ENCODE data around the gene FAM185A. TPM values are rescaled to one million over a fixed set of nuclear protein-coding genes. Genes with fewer than 3 reads are reported as not detected.
"Not testable (repeated sequence)": the region's sequence is repeated elsewhere in the genome, so short reads cannot be mapped to it uniquely, and the experiment has no call there.

FAM185A gene
- total RNA-seq: 8.2 and 8.3 TPM in 2 replicates

GRCh38 chr7:102748605-102749444 lies at the start of gene FAM185A:
FAM185A (plus strand) TSS chr7:102748999; CDS start chr7:102749208, 209 bp downstream.
- intact Hi-C loops (cut with micrococcal nuclease): loop anchor here (5.0 kb wide), 1 partner anchor 328 kb away; the partner anchor contains the start of gene ARMC10

- intact Hi-C loops (cut with micrococcal nuclease): not testable (repeated sequence)
Measured at GRCh38 chr7:102713011-102713690, 35.6 kb upstream of the FAM185A start.

GRCh38 chr7:102713691-102714080 lies 35.1 kb upstream of the FAM185A start:
- intact Hi-C loops (cut with micrococcal nuclease): not testable (repeated sequence)

- intact Hi-C loops (cut with micrococcal nuclease): not testable (repeated sequence)
Measured at GRCh38 chr7:102714774-102715522, 33.9 kb upstream of the FAM185A start.

- intact Hi-C loops (cut with micrococcal nuclease): not testable (repeated sequence)
Measured at GRCh38 chr7:102715718-102716117, 33.1 kb upstream of the FAM185A start.

- intact Hi-C loops (cut with micrococcal nuclease): not testable (repeated sequence)
Measured at GRCh38 chr7:102718491-102718890, 30.3 kb upstream of the FAM185A start.

- intact Hi-C loops (cut with micrococcal nuclease): not testable (repeated sequence)
Measured at GRCh38 chr7:102726170-102726569, 22.6 kb upstream of the FAM185A start.

- intact Hi-C loops (cut with micrococcal nuclease): not testable (repeated sequence)
Measured at GRCh38 chr7:102729670-102730069, 19.1 kb upstream of the FAM185A start.

- intact Hi-C loops (cut with micrococcal nuclease): not testable (repeated sequence)
Measured at GRCh38 chr7:102730431-102730830, 18.4 kb upstream of the FAM185A start.

- intact Hi-C loops (cut with micrococcal nuclease): not testable (repeated sequence)
Measured at GRCh38 chr7:102742002-102742771, 6.6 kb upstream of the FAM185A start.

- intact Hi-C loops (cut with micrococcal nuclease): not testable (repeated sequence)
Measured at GRCh38 chr7:102743861-102744260, 4.9 kb upstream of the FAM185A start.

- intact Hi-C loops (cut with micrococcal nuclease): loop anchor here (5.0 kb wide), 1 partner anchor 332 kb away; the partner anchor contains the start of gene ARMC10
Measured at GRCh38 chr7:102745494-102746288, 3.1 kb upstream of the FAM185A start.

- intact Hi-C loops (cut with micrococcal nuclease): loop anchor here (5.0 kb wide), 1 partner anchor 328 kb away; the partner anchor contains the start of gene ARMC10
Measured at GRCh38 chr7:102749445-102749786, 617 bp downstream of the FAM185A start.

GRCh38 chr7:102758227-102758626 lies 9.4 kb downstream of the FAM185A start:
- intact Hi-C loops (cut with micrococcal nuclease): loop anchor here (5.0 kb wide), 1 partner anchor 304 kb away; no protein-coding TSS in a partner anchor

GRCh38 chr7:102759934-102760333 lies 11.1 kb downstream of the FAM185A start:
- intact Hi-C loops (cut with micrococcal nuclease): loop anchor here (5.0 kb wide), 1 partner anchor 302 kb away; no protein-coding TSS in a partner anchor

- intact Hi-C loops (cut with micrococcal nuclease): not testable (repeated sequence)
Measured at GRCh38 chr7:102761234-102761633, 12.4 kb downstream of the FAM185A start.

GRCh38 chr7:102763295-102763905 lies 14.6 kb downstream of the FAM185A start:
- intact Hi-C loops (cut with micrococcal nuclease): not testable (repeated sequence)

GRCh38 chr7:102769657-102770192 lies 20.9 kb downstream of the FAM185A start:
- intact Hi-C loops (cut with micrococcal nuclease): not testable (repeated sequence)

GRCh38 chr7:102770467-102770866 lies 21.7 kb downstream of the FAM185A start:
- intact Hi-C loops (cut with micrococcal nuclease): not testable (repeated sequence)
